Pancreas (tissue), 10 donors: ENCODE measurements around the gene TUBB3. TPM values are rescaled to one million over a fixed set of nuclear protein-coding genes. Genes with fewer than 3 reads are reported as not detected.

Experiments used
- ATAC-seq, 4 donors: fragments of 200-7000 bp; cut with Tn5 transposase; one replicate each; pipeline versions ENCODE4 v1.8.0 to v1.9.1; 2020; ENCODE audit warnings: mild to moderate bottlenecking in 4 of 4, moderate library complexity in 4 of 4
- DNase-seq, 6 donors: peaks; one replicate each; pipeline ENCODE4 v3.0.0-alpha.2; 2020
- FAIRE-seq: peaks from 2 replicates; lab custom pipeline; 2012; peaks lifted over from hg19 to GRCh38; lab: Jason Lieb, UNC
- H3K27ac ChIP-seq, 4 donors: fragments of 200-600 bp; sonication (generic); 1 replicate in 3 of 4; 2 replicates in 1 of 4; pipeline versions ENCODE4 v1.5.0 to v1.8.0; 2020
- H3K27me3 ChIP-seq, 4 donors: fragments of 200-600 bp; one replicate each; pipeline ENCODE4 v1.8.0; 2021
- H3K36me3 ChIP-seq, 3 donors: fragments of 200-600 bp; sonication (generic) in 1 of 3; one replicate each; pipeline versions ENCODE4 v1.5.0 to v1.8.0; 2020 to 2021
- H3K4me1 ChIP-seq, 3 donors: fragments of 200-600 bp; one replicate each; pipeline ENCODE4 v1.8.0; 2021
- H3K4me3 ChIP-seq, 4 donors: fragments of 200-600 bp; sonication (generic) in 2 of 4; one replicate each; pipeline versions ENCODE4 v1.5.0 to v1.8.0; 2020 to 2021
- H3K9me3 ChIP-seq, 4 donors: fragments of 200-600 bp; one replicate each; pipeline ENCODE4 v1.8.0; 2021
- WGBS, 2 donors: extraction: QIAGEN DNeasy Blood & Tissue Kit; methylation state at CpG; one replicate each; pipeline ENCODE4 v1.1.7; 2013; 5-methylcytosine and 5-hydroxymethylcytosine counted together
- intact Hi-C, 3 donors: fragments of 100-400 bp; cut with DNase I; formaldehyde crosslinking; loops; one replicate each; pipeline versions ENCODE4 v1.11.1 to v1.14.2; 2022
- polyA plus RNA-seq, 2 donors: library from polyadenylated mRNA; stranded (reverse); fragments of 200-250 nt; gene quantifications; one replicate each; pipeline ENCODE4 v1.2.3, GENCODE V29; 2013
- total RNA-seq, 6 donors: library from RNA; stranded (reverse); fragmentation: NEBNext Ultra II Directional in 4 of 6; extraction: Animal tissue kit (Norgen Biotek cat#: 25700) in 4 of 6; gene quantifications; one replicate each; pipeline versions ENCODE4 v1.2.1 to v1.2.4, GENCODE V29; 2021 to 2023
- TF ChIP-seq, protein P1 (sequence below), 4 donors: fragments of 200-600 bp; sonication (generic) in 3 of 4; IDR thresholded peaks; one replicate each; pipeline versions ENCODE4 v1.5.0 to v1.8.0; 2021; ENCODE audit warnings: antibody characterized with exemption in 4 of 4
- donor health status: healthy with polysubstance abuse.
- donor health status: DM: no; HTN: no; CAD: no; lungs with moderate emphysema.
- donor health status: DM: no; HTN: no; CAD: no.
- donor health status: control.
- donor health status: control.
- donor health status: Bipolar disorder and iron deficiency.
- donor health status: DM: yes; HTN: yes; CAD: no.
- donor health status: DM: no; HTN: no; CAD: no.
- donor health status: DM: no; HTN: no; CAD: no.
- donor health status: DM: yes; HTN: yes; CAD: no.

Gene TUBB3
- total and polyA plus RNA-seq, 8 donors: 0.37 to 25.4 (median 1.8) TPM

DNA sequence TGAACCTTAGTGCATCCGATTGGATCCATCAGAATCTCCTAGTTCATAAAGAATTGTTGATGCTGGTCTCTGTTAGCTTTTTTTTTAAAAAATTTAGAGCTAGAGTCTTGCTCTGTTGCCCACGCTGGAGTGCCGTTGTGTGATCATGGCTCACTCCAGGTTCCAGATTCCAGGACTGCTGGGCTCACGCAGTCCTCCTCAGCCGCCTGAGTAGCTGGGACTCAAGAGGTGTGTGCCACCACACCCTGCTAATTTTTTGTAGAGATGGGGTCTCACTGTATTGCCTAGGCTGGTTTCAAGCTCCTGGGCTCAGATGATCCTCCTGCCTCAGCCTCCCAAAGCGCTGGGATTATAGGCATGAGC, 41.8 kb upstream of the TUBB3 start:
- ATAC-seq (no peak), DNase-seq (no peak), FAIRE-seq (no peak)
- Histone ChIP-seq H3K4me1 (no peaks in the 10 kb centered on the region), H3K9me3 (no peaks in the 10 kb centered on the region), H3K27me3 (no peaks in the 10 kb centered on the region), H3K27ac (no peak overlapping the region), H3K36me3 (peaks cover 3 to 34% (median 14%) of the 10 kb centered on the region in 3 donors), H3K4me3 (no peak overlapping the region)
- intact Hi-C loops: no loop called here
- WGBS, 2 donors: 90 to 96% methylated on average over 6 of the region's 6 CpGs
- TF ChIP-seq, protein P1, sequence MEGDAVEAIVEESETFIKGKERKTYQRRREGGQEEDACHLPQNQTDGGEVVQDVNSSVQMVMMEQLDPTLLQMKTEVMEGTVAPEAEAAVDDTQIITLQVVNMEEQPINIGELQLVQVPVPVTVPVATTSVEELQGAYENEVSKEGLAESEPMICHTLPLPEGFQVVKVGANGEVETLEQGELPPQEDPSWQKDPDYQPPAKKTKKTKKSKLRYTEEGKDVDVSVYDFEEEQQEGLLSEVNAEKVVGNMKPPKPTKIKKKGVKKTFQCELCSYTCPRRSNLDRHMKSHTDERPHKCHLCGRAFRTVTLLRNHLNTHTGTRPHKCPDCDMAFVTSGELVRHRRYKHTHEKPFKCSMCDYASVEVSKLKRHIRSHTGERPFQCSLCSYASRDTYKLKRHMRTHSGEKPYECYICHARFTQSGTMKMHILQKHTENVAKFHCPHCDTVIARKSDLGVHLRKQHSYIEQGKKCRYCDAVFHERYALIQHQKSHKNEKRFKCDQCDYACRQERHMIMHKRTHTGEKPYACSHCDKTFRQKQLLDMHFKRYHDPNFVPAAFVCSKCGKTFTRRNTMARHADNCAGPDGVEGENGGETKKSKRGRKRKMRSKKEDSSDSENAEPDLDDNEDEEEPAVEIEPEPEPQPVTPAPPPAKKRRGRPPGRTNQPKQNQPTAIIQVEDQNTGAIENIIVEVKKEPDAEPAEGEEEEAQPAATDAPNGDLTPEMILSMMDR (IDR thresholded peaks at IDR 0.05): no peak

DNA sequence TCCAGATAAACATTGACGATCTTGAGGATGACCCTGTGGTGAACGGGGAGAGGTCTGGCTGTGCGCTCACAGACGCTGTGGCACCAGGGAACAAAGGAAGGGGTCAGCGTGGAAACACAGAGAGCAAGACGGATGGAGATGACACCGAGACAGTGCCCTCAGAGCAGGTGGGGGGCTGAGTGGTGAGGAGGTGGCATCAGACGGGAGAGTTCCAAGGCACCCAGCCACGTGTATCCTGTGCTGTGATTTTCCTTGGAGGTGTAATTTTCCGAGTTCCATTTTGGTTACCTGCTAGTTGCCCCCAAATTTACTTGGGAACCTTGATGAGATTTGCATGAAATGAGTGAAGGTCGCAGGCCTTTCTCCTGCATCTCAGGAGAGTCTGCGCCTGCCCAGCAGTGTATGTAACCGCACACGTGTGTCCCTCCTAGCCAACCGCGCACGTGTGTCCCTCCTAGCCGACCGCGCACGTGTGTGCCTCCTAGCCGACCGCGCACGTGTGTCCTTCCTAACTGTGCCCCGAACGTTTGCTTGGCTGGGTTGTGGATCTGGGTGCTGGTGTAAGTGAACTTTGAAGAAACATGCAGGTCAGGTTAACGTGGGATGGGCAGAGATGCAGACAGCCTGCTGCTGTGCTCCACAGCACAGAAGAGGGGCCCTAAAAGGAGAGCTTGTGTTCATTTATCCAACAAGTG, 39.6 kb upstream of the TUBB3 start:
- no peaks in the 10 kb centered on the region for H3K27me3 ChIP-seq
- no peak for FAIRE-seq
- peaks cover 3 to 48% (median 30%) of the 10 kb centered on the region in 3 donors for H3K36me3 ChIP-seq
- 89 to 90% methylated on average over 28 of the region's 28 CpGs for WGBS, 2 donors
- H3K27ac ChIP-seq: no peak overlapping the region
- no peak for ATAC-seq
- H3K4me3 ChIP-seq: no peak overlapping the region
- TF ChIP-seq, protein P1 (IDR thresholded peaks at IDR 0.05): no peak
- no peaks in the 10 kb centered on the region for H3K9me3 ChIP-seq
- no peaks in the 10 kb centered on the region for H3K4me1 ChIP-seq
- no peak for DNase-seq
- intact Hi-C loops: no loop called here

DNA sequence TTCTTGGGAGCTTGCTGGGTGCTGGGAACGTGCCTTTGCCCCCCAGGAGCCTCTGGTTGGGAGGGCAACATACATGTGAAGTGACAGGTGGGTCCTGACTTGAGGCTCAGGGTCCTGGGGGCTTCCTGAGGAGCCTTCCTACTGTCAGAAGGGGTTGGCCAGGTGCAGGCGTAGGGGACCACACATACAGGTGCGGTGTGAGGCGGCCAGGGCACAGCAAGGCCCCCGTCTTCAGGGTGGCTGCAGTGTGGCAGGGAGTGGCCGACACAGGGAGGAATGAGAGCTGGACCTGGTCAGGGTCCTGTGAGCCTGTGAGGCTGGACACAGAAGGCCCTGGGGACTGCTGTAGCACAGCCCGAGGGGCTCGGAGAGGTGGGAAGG, 39.1 kb upstream of the TUBB3 start:
- H3K36me3 ChIP-seq: peaks cover 3 to 47% (median 34%) of the 10 kb centered on the region in 3 donors
- 92 to 95% methylated on average over 8 of the region's 8 CpGs for WGBS, 2 donors
- FAIRE-seq: no peak
- H3K4me1 ChIP-seq: no peaks in the 10 kb centered on the region
- H3K27ac ChIP-seq: no peak overlapping the region
- no peaks in the 10 kb centered on the region for H3K9me3 ChIP-seq
- no peaks in the 10 kb centered on the region for H3K27me3 ChIP-seq
- intact Hi-C loops: no loop called here
- H3K4me3 ChIP-seq: no peak overlapping the region
- no peak for DNase-seq
- TF ChIP-seq, protein P1 (IDR thresholded peaks at IDR 0.05): no peak
- ATAC-seq: no peak

DNA sequence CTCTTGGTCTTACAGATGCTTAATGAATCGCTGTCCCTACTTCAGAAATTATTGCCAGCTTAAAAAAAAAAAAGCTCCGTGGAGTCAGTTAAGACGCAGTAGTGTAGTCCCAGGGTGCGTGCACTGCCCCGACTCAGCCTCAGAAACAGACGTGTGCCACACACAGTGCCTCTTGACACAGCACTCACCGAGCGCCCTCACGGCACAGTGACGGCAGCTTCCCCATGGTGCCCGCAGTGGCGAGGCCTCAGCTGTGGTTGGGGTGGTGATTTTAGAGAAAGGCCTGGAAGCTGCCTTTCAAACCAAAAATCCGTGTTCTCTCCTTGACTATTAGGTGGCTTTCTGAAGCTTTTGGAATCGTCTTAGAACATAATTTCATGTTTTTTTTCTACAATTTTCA, 35.9 kb upstream of the TUBB3 start:
- TF ChIP-seq, protein P1 (IDR thresholded peaks at IDR 0.05): no peak
- no peak for FAIRE-seq
- H3K27ac ChIP-seq: no peak overlapping the region
- H3K4me1 ChIP-seq: no peaks in the 10 kb centered on the region
- no peak overlapping the region for H3K4me3 ChIP-seq
- H3K36me3 ChIP-seq: peaks cover 1 to 72% (median 46%) of the 10 kb centered on the region in 3 donors
- WGBS, 2 donors: 95 to 96% methylated on average over 14 of the region's 14 CpGs
- H3K27me3 ChIP-seq: no peaks in the 10 kb centered on the region
- no peaks in the 10 kb centered on the region for H3K9me3 ChIP-seq
- ATAC-seq: no peak
- intact Hi-C loops: no loop called here
- no peak for DNase-seq

DNA sequence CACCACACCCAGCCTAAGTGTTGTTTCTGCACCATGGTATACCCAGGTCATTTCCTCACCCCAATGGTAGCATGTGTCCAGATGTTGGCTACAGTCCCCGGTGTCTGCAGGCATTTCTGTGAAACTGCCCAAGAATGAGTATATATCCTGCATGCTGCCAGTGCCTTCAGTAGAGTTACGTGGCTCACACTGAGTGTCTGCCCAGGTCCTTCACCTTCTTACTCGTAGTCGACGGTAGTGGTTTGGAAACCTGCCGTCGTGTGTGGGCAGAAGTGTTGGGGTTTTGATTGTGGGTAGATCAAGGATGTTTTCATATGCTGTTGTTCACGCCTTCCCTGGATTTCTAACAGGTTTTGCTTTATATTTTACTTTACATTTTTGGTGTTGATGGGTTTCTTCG, 32.9 kb upstream of the TUBB3 start:
- WGBS, 2 donors: 90 to 92% methylated on average over 9 of the region's 9 CpGs
- no peaks in the 10 kb centered on the region for H3K9me3 ChIP-seq

More for the DNA sequence above, 32.9 kb upstream of the TUBB3 start:
- intact Hi-C loops: no loop called here
- FAIRE-seq (no peak), ATAC-seq (no peak), DNase-seq (no peak)
- Histone ChIP-seq H3K36me3 (peaks cover 0 to 71% (median 39%) of the 10 kb centered on the region in 3 donors), H3K4me1 (no peaks in the 10 kb centered on the region), H3K4me3 (no peak overlapping the region), H3K27me3 (no peaks in the 10 kb centered on the region), H3K27ac (no peak overlapping the region)
- TF ChIP-seq, protein P1 (IDR thresholded peaks at IDR 0.05): no peak
